ENCODE results near the gene AMH.
A peak's percentile ranks its signal among the peaks of the same experiment; 100 is the strongest.

AMH gene

DNA sequence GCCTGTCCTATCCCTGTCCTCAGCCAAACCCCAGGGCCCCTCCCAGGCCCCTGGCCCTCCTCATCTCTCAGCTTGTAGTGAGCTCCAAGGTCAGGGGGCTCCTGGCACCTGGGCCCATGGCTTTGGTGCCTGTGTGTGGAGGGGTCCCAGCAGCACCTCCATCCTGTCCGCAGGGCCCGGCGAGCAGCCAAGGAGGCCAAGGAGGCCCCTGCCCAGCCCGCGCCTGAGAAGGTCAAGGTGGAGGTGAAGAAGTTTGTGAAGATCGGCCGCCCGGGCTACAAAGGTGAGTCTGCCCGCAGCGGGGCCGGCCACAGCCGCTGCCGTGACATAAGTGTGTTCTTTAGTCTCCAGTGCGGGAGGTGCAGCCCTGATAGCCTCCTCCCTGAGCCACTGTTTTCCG is 3.9 kb upstream of the AMH start:
- Histone ChIP-seq H3K4me2 (ENCODE audit: low read length, poor library complexity, severe bottlenecking) (no peak overlapping the region), H2AK5ac (ENCODE audit: low read length, severe bottlenecking) (no peak overlapping the region), H3K9ac (ENCODE audit: low read length) (no peak overlapping the region), H3K4me1 (ENCODE audit: control insufficient read depth, insufficient read depth, low read depth, low read length) (peaks cover 29% of the 10 kb centered on the region), H3K4me3 (ENCODE audit: insufficient read depth in 1 of 2, low read depth in 1 of 2, low read length in 2 of 2) (peak overlapping the region in 1 of 2 experiments; percentile 20), H3K18ac (ENCODE audit: low read depth in 1 of 2, low read length in 2 of 2) (no peak overlapping the region), H3K14ac (ENCODE audit: low read length in 2 of 2) (no peak overlapping the region), H2BK120ac (ENCODE audit: low read depth, low read length) (no peak overlapping the region), H2AFZ (ENCODE audit: low read depth, low read length) (no peak overlapping the region), H4K91ac (ENCODE audit: low read length) (no peak overlapping the region), H2BK5ac (ENCODE audit: low read depth, low read length, poor library complexity, severe bottlenecking) (no peak overlapping the region), H3K4ac (ENCODE audit: low read depth in 1 of 2, low read length in 2 of 2) (no peak overlapping the region), H3K79me1 (replicated peaks; ENCODE audit: low read length, poor library complexity, severe bottlenecking) (peaks cover 28% of the 10 kb centered on the region), H4K8ac (ENCODE audit: low read length) (no peak overlapping the region), H2BK15ac (ENCODE audit: low read depth, poor library complexity, severe bottlenecking) (no peak overlapping the region), H3K36me3 (ENCODE audit: control insufficient read depth in 1 of 2, insufficient read depth in 2 of 2, low read depth in 1 of 2, low read length in 2 of 2) (peaks cover 54 to 98% of the 10 kb centered on the region in 2 experiments), H3K27ac (ENCODE audit: low read length, poor library complexity, severe bottlenecking) (no peak overlapping the region), H3K9me3 (ENCODE audit: control insufficient read depth, low read length) (no peaks in the 10 kb centered on the region), H3K23ac (ENCODE audit: low read length in 2 of 2) (no peak overlapping the region), H3K27me3 (ENCODE audit: control insufficient read depth in 1 of 2, insufficient read depth in 1 of 2, low read length in 2 of 2) (peaks cover 0 to 7% of the 10 kb centered on the region in 2 experiments), H2BK12ac (ENCODE audit: low read length in 2 of 2) (no peak overlapping the region)
- 98% methylated on average over 15 of the region's 15 CpGs for WGBS
- DNase-seq = no peak

DNA sequence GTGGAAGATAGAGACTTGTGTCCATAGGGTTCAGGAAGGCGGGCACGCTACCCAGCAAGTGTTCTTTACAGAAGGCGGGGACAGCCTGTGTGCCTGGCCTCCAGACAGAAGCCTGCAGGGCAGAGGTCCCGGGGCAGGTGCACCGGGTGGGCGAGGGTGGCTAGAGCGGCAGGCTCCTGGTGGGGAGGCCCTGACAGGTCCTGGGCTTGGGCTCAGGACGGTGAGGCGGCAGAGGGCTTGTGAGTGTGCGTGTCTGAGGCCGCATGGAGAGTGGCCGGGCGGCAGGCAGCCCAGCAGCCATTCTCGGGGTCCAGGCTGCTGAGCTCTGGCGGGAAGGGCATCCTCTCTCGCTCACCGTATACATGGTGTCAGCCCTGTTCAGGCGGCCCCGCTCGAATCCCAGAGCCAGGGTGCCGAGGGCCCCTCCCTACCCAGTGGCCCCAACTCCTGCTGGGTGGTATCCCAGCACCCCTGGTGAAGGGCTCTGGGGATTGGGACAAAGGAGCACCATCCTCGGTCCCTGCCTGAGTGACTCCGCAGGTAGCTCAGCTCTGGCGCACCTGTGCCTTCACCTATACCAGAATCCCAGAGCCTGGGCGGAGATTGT is 3.0 kb upstream of the AMH start:
- Histone ChIP-seq H3K18ac (ENCODE audit: low read depth in 1 of 2, low read length in 2 of 2) (no peak overlapping the region), H2BK5ac (ENCODE audit: low read depth, low read length, poor library complexity, severe bottlenecking) (no peak overlapping the region), H3K36me3 (ENCODE audit: control insufficient read depth in 1 of 2, insufficient read depth in 2 of 2, low read depth in 1 of 2, low read length in 2 of 2) (peaks cover 54 to 99% of the 10 kb centered on the region in 2 experiments), H3K27me3 (ENCODE audit: control insufficient read depth in 1 of 2, insufficient read depth in 1 of 2, low read length in 2 of 2) (peaks cover 0 to 15% of the 10 kb centered on the region in 2 experiments), H2AFZ (ENCODE audit: low read depth, low read length) (no peak overlapping the region), H3K4ac (ENCODE audit: low read depth in 1 of 2, low read length in 2 of 2) (no peak overlapping the region), H3K4me2 (ENCODE audit: low read length, poor library complexity, severe bottlenecking) (no peak overlapping the region), H3K79me1 (replicated peaks; ENCODE audit: low read length, poor library complexity, severe bottlenecking) (peaks cover 28% of the 10 kb centered on the region), H2BK12ac (ENCODE audit: low read length in 2 of 2) (no peak overlapping the region), H3K14ac (ENCODE audit: low read length in 2 of 2) (no peak overlapping the region), H2BK120ac (ENCODE audit: low read depth, low read length) (no peak overlapping the region), H3K4me3 (ENCODE audit: insufficient read depth in 1 of 2, low read depth in 1 of 2, low read length in 2 of 2) (no peak overlapping the region), H3K23ac (ENCODE audit: low read length in 2 of 2) (no peak overlapping the region), H3K9me3 (ENCODE audit: control insufficient read depth, low read length) (no peaks in the 10 kb centered on the region), H2BK15ac (ENCODE audit: low read depth, poor library complexity, severe bottlenecking) (no peak overlapping the region), H2AK5ac (ENCODE audit: low read length, severe bottlenecking) (no peak overlapping the region), H3K4me1 (ENCODE audit: control insufficient read depth, insufficient read depth, low read depth, low read length) (peaks cover 21% of the 10 kb centered on the region), H4K91ac (ENCODE audit: low read length) (no peak overlapping the region), H3K27ac (ENCODE audit: low read length, poor library complexity, severe bottlenecking) (no peak overlapping the region), H3K9ac (ENCODE audit: low read length) (no peak overlapping the region), H4K8ac (ENCODE audit: low read length) (no peak overlapping the region)
- DNase-seq = no peak
- WGBS = 92% methylated on average over 25 of the region's 25 CpGs

DNA sequence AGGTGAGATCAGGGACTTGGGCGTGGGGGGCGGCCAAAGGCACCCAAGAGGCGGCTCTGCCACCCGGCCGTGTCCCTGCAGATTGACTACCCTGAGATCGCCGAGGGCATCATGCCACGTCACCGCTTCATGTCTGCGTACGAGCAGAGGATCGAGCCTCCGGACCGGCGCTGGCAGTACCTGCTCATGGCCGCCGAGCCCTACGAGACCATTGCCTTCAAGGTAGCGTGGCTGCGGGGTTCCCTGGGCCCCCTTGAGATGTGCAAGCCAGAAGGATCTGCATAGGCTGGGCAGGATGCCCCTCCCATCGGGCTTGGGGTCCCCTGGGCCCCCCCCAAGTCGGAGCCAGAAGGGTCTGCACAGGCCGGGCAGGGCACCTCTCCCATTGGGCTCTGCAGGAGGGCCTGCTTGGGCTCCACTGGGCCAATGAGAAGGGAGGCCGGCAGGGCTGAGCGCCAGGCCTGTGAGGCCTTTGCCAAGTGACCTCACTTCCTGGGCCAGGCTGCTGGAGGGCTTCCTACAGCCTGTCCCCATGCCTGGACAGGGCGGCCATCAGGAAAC is 2.2 kb upstream of the AMH start:
- 88% methylated on average over 26 of the region's 26 CpGs for WGBS
- Histone ChIP-seq H2AFZ (ENCODE audit: low read depth, low read length) (no peak overlapping the region), H2BK15ac (ENCODE audit: low read depth, poor library complexity, severe bottlenecking) (no peak overlapping the region), H2BK120ac (ENCODE audit: low read depth, low read length) (no peak overlapping the region), H2BK5ac (ENCODE audit: low read depth, low read length, poor library complexity, severe bottlenecking) (no peak overlapping the region), H3K9ac (ENCODE audit: low read length) (no peak overlapping the region), H2BK12ac (ENCODE audit: low read length in 2 of 2) (no peak overlapping the region), H3K4me2 (ENCODE audit: low read length, poor library complexity, severe bottlenecking) (no peak overlapping the region), H3K4me1 (ENCODE audit: control insufficient read depth, insufficient read depth, low read depth, low read length) (peaks cover 16% of the 10 kb centered on the region), H3K18ac (ENCODE audit: low read depth in 1 of 2, low read length in 2 of 2) (no peak overlapping the region), H3K4ac (ENCODE audit: low read depth in 1 of 2, low read length in 2 of 2) (no peak overlapping the region), H3K27me3 (ENCODE audit: control insufficient read depth in 1 of 2, insufficient read depth in 1 of 2, low read length in 2 of 2) (peaks cover 0 to 23% of the 10 kb centered on the region in 2 experiments), H3K23ac (ENCODE audit: low read length in 2 of 2) (no peak overlapping the region), H3K79me1 (replicated peaks; ENCODE audit: low read length, poor library complexity, severe bottlenecking) (peaks cover 30% of the 10 kb centered on the region), H4K91ac (ENCODE audit: low read length) (no peak overlapping the region), H3K9me3 (ENCODE audit: control insufficient read depth, low read length) (no peaks in the 10 kb centered on the region), H3K14ac (ENCODE audit: low read length in 2 of 2) (no peak overlapping the region), H4K8ac (ENCODE audit: low read length) (no peak overlapping the region), H3K4me3 (ENCODE audit: insufficient read depth in 1 of 2, low read depth in 1 of 2, low read length in 2 of 2) (no peak overlapping the region), H3K36me3 (ENCODE audit: control insufficient read depth in 1 of 2, insufficient read depth in 2 of 2, low read depth in 1 of 2, low read length in 2 of 2) (peaks cover 54 to 100% of the 10 kb centered on the region in 2 experiments), H3K27ac (ENCODE audit: low read length, poor library complexity, severe bottlenecking) (peak overlapping the region; percentile 59), H2AK5ac (ENCODE audit: low read length, severe bottlenecking) (no peak overlapping the region)
- no peak for DNase-seq

DNA sequence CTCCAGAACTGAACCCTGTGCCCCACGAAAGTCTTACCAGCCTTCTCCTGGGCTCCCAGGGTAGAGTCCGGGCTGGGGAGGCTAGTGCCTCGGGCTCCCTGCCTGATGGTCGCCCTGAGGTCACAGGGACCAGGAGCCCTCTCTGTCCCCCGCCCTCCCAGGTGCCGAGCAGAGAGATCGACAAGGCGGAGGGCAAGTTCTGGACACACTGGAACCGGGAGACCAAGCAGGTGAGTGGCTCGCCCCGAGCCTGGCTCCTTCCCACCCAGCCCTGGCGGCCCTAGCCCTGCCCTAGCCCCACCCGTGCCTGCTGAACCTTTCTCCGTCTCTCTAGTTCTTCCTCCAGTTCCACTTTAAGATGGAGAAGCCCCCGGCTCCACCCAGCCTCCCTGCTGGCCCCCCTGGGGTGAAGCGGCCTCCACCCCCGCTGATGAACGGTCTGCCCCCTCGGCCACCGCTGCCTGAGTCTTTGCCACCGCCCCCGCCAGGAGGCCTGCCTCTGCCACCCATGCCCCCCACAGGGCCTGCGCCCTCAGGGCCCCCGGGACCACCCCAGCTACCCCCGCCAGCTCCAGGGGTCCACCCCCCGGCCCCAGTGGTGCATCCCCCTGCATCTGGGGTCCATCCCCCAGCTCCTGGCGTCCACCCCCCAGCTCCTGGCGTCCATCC is 1.6 kb upstream of the AMH start:
- Histone ChIP-seq H2AFZ (ENCODE audit: low read depth, low read length) (no peak overlapping the region), H2BK120ac (ENCODE audit: low read depth, low read length) (no peak overlapping the region), H3K4me2 (ENCODE audit: low read length, poor library complexity, severe bottlenecking) (no peak overlapping the region), H3K4ac (ENCODE audit: low read depth in 1 of 2, low read length in 2 of 2) (no peak overlapping the region), H3K9ac (ENCODE audit: low read length) (no peak overlapping the region), H3K18ac (ENCODE audit: low read depth in 1 of 2, low read length in 2 of 2) (no peak overlapping the region), H3K23ac (ENCODE audit: low read length in 2 of 2) (no peak overlapping the region), H4K8ac (ENCODE audit: low read length) (no peak overlapping the region), H3K4me1 (ENCODE audit: control insufficient read depth, insufficient read depth, low read depth, low read length) (peaks cover 12% of the 10 kb centered on the region), H2AK5ac (ENCODE audit: low read length, severe bottlenecking) (peak overlapping the region; percentile 42), H3K4me3 (ENCODE audit: insufficient read depth in 1 of 2, low read depth in 1 of 2, low read length in 2 of 2) (no peak overlapping the region), H4K91ac (ENCODE audit: low read length) (no peak overlapping the region), H2BK5ac (ENCODE audit: low read depth, low read length, poor library complexity, severe bottlenecking) (no peak overlapping the region), H2BK12ac (ENCODE audit: low read length in 2 of 2) (no peak overlapping the region), H2BK15ac (ENCODE audit: low read depth, poor library complexity, severe bottlenecking) (no peak overlapping the region), H3K27me3 (ENCODE audit: control insufficient read depth in 1 of 2, insufficient read depth in 1 of 2, low read length in 2 of 2) (peaks cover under 1 to 30% of the 10 kb centered on the region in 2 experiments), H3K27ac (ENCODE audit: low read length, poor library complexity, severe bottlenecking) (peak overlapping the region; percentile 59), H3K14ac (ENCODE audit: low read length in 2 of 2) (no peak overlapping the region), H3K9me3 (ENCODE audit: control insufficient read depth, low read length) (no peaks in the 10 kb centered on the region), H3K79me1 (replicated peaks; ENCODE audit: low read length, poor library complexity, severe bottlenecking) (peaks cover 30% of the 10 kb centered on the region), H3K36me3 (ENCODE audit: control insufficient read depth in 1 of 2, insufficient read depth in 2 of 2, low read depth in 1 of 2, low read length in 2 of 2) (peaks cover 54 to 100% of the 10 kb centered on the region in 2 experiments)
- no peak for DNase-seq
- 90% methylated on average over 19 of the region's 28 CpGs for WGBS

Measured in mesenchymal stem cell (in vitro differentiated cells and primary cell).